Activated CD8-positive, alpha-beta memory T cell treated with anti-CD3 and anti-CD28 coated beads, Interleukin-2, amount 50 U/mL, for 24 hours (primary cell): Measurements from ENCODE around the gene PERP.

Experiments used
- DNase-seq: peaks from one replicate; pipeline ENCODE4 v3.0.0-alpha.2; 2020; ENCODE audit errors: extremely low read depth

PERP gene

DNA sequence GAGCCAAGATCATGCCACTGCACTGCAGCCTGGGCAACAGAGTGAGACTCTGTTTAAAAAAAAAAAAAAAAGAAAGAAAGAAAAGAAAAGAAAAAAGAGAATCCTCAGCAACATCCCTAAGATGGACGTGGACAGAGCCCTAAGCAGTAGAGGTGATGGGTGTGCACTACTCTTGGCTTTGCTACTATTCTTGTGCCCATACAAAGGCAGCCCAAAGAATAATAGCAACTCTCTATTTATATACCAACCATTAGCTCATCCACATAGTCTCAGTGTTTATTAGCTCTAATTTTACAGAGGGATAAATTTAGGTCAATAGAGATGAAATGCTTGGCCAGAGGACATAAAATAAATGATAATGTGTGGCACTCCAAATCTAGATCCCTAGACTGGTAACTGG is 62.2 kb downstream of the PERP start:
- DNase-seq, result no peak

GRCh38 chr6:138044458-138044857 is 62.8 kb downstream of the PERP start:
- DNase-seq, result no peak
